HUES48 (cell line): ENCODE data around the gene DHFR.
A peak's percentile ranks its signal among the peaks of the same experiment; 100 is the strongest.

Experiments
- H3K27ac ChIP-seq: one replicate; pipeline ENCODE4 v1.7.0; 2013; ENCODE audit warnings: low read depth, low read length, inconsistent platforms
- H3K27me3 ChIP-seq: 2 replicates; pipeline ENCODE4 v1.6.1; 2013; ENCODE audit warnings: mild to moderate bottlenecking, low read length; ENCODE audit not compliant: control insufficient read depth, insufficient read depth
- H3K36me3 ChIP-seq: 2 replicates; pipeline ENCODE4 v1.6.1; 2013; ENCODE audit warnings: low read length; ENCODE audit not compliant: control insufficient read depth, insufficient read depth
- H3K4me1 ChIP-seq: 2 replicates; pipeline ENCODE4 v1.6.1; 2013; ENCODE audit warnings: mild to moderate bottlenecking, low read length; ENCODE audit not compliant: control insufficient read depth, insufficient read depth
- H3K4me3 ChIP-seq: 2 replicates; pipeline ENCODE4 v1.5.1; 2013; ENCODE audit warnings: mild to moderate bottlenecking, low read depth, low read length
- H3K9ac ChIP-seq: 2 replicates; pipeline ENCODE4 v1.6.1; 2013; ENCODE audit warnings: mild to moderate bottlenecking, low read depth, low read length, moderate library complexity
- H3K9me3 ChIP-seq: 2 replicates; pipeline ENCODE4 v1.6.1; 2013; ENCODE audit warnings: low read length; ENCODE audit not compliant: control insufficient read depth, insufficient read depth

The DHFR gene

DNA sequence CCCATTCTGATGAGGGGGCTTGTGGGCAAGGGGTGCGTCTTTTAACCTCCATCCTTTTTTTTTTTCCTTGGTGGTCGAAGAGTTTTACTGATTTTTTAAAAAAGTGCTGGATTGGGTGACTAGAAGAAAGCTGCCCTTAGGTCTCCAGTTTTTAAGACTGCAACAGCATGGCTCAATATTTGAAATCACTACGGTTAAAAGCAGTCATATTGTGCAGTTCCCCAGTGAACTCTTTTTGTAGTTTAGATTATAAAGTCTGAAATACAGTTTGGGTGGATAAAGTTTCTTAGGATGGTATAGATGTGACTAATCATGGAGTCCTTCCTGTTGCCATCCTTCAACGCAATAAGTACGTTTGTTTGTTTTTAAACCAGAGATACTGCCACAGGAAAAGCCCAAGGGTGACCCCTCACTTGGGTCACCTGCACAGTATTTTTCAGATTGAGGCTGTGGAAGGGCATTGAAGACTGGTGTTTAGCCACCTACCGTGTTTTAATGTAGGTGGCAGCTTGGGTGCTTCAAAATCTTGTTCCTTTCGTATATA lies 520 bp upstream of the DHFR start:
- peak overlapping the region; percentile 53 for H3K9ac ChIP-seq
- peak overlapping the region; percentile 89 for H3K4me3 ChIP-seq
- H3K36me3 ChIP-seq = peaks cover 38% of the 10 kb centered on the region
- no peaks in the 10 kb centered on the region for H3K9me3 ChIP-seq
- no peaks in the 10 kb centered on the region for H3K27me3 ChIP-seq
- peak overlapping the region; percentile 66 for H3K27ac ChIP-seq
- peaks cover 18% of the 10 kb centered on the region for H3K4me1 ChIP-seq

DNA sequence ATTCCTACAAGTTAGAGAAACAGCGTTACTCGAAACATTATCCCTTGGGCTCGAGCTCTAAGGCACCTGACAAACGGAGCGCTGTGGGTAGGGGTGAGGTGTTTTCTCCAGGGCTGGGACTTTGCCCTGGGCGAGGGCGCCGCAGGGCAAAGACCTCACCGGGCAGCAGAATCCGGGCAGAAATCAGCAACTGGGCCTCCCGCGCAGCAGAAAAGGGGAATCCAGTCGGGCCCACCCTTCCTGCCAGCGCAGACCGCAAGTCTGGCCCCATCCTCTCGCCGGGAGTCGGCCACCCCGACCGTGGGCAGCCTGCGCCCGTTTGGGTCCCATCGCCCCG lies 761 bp downstream of the DHFR start:
- peaks cover 25% of the 10 kb centered on the region for H3K36me3 ChIP-seq
- no peaks in the 10 kb centered on the region for H3K9me3 ChIP-seq
- H3K27ac ChIP-seq = peak overlapping the region; percentile 78
- H3K4me1 ChIP-seq = peaks cover 18% of the 10 kb centered on the region
- peak overlapping the region; percentile 89 for H3K4me3 ChIP-seq
- peak overlapping the region; percentile 90 for H3K9ac ChIP-seq
- no peaks in the 10 kb centered on the region for H3K27me3 ChIP-seq

DNA sequence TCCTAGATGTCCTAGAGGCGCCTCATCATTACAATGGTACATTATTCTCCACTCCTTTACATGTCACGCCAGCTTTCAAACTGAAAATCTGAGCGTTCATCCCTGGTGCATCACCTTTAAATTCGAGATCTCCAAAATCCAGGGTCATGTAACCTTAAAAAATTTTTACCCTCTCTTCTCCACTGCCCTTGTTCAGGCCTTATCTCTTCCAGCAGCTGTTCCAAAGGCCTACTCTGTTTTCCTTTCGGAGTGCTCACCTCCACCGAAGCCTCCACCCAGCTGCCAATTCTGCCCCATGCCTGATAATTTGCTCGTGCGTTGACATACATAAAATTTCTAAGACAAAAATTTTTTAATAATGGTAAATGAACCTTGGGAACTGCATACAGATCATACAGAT lies 1.3 kb downstream of the DHFR start:
- Histone ChIP-seq H3K9ac (peak overlapping the region; percentile 90), H3K27ac (no peak overlapping the region), H3K4me1 (peaks cover 18% of the 10 kb centered on the region)

DNA sequence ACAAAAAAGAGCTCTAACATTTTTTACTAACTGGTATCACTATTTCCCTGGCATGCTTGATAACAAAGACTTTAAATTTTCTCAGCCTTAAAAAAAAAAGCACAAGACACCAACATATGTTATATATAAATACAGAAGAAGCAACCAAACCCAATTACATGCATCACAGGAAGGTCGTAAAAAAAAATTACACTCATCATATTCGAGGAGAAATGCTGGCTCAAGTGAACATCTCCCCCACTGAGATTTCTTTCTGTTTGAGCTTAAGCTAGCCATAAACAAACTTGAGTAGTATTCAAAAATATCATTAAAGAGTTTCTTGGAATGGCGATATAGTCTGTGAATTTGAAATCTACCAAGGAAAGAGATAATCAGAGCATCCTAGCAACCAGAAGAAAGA lies 7.9 kb downstream of the DHFR start:
- no peak overlapping the region for H3K27ac ChIP-seq
- H3K9me3 ChIP-seq = no peaks in the 10 kb centered on the region
- H3K9ac ChIP-seq = no peak overlapping the region
- peaks cover 31% of the 10 kb centered on the region for H3K36me3 ChIP-seq
- H3K4me3 ChIP-seq = no peak overlapping the region
- no peaks in the 10 kb centered on the region for H3K27me3 ChIP-seq
- H3K4me1 ChIP-seq = no peaks in the 10 kb centered on the region

More for the DNA sequence above, 1.3 kb downstream of the DHFR start:
- Histone ChIP-seq H3K4me3 (peak overlapping the region; percentile 89), H3K9me3 (no peaks in the 10 kb centered on the region), H3K27me3 (no peaks in the 10 kb centered on the region), H3K36me3 (peaks cover 23% of the 10 kb centered on the region)

DNA sequence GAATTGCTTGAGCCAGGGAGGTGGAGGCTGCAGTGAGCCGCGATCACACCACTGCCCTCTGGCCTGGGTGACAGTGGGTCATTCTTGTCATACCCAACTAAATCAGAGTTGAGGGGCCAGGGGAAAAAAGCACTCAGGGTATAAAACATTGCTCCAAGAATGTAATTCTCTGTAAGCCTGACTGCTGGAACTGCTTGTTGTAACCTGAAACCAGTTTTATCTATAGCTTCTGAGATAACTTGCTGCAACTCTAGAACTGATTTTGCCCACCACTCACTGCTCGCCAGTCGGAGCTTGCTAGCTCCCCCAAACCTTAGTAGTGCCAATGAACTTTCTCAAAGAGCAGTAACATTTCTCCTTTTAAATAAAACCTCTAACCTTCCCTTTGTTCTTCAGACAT lies 9.9 kb downstream of the DHFR start:
- Histone ChIP-seq H3K9ac (no peak overlapping the region), H3K4me1 (no peaks in the 10 kb centered on the region), H3K27ac (no peak overlapping the region), H3K36me3 (peaks cover 48% of the 10 kb centered on the region), H3K4me3 (no peak overlapping the region), H3K9me3 (no peaks in the 10 kb centered on the region), H3K27me3 (no peaks in the 10 kb centered on the region)

DNA sequence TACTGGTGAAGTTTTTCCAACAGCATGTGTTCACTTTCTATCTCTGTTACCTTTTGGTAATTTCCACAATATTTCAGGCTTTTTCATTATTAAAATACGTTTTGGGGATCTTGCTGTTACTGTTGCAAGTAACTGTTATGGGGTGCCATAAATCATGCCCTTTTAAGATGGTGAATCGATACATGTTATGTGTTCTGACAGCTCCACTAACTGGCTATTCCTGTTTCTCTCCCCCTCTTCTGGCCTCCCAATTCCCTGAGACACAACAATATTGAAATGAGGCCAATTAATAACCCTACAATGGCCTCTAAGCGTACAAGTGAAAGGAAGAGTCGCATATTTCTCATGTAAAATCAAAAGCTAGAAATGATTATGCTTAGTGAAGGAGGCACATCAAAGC lies 13.4 kb downstream of the DHFR start:
- H3K36me3 ChIP-seq = peaks cover 79% of the 10 kb centered on the region

DNA sequence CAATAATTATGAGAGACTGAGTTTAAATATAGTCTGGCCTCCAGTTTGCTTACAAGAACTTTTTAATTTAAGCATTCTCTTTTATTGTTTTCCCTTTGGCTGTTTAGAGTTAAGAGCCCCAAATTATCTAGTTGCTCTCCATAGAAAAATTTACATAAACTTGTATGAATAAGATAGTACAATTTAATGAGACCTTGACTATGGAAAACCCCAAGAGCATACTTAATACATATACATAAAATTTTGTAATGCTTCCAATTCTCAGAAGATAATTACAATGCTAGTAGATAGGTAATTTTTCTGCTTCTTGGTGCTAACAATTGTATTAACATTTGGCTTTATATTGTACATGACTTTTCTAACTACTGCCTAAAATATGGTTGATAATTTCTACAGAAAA lies 20.6 kb downstream of the DHFR start:
- no peak overlapping the region for H3K27ac ChIP-seq
- H3K36me3 ChIP-seq = peaks cover 77% of the 10 kb centered on the region
- H3K4me1 ChIP-seq = no peaks in the 10 kb centered on the region

More for the DNA sequence above, 13.4 kb downstream of the DHFR start:
- H3K27ac ChIP-seq = no peak overlapping the region
- H3K27me3 ChIP-seq = no peaks in the 10 kb centered on the region
- H3K9ac ChIP-seq = no peak overlapping the region
- H3K4me1 ChIP-seq = no peaks in the 10 kb centered on the region
- H3K9me3 ChIP-seq = no peaks in the 10 kb centered on the region
- H3K4me3 ChIP-seq = no peak overlapping the region

DNA sequence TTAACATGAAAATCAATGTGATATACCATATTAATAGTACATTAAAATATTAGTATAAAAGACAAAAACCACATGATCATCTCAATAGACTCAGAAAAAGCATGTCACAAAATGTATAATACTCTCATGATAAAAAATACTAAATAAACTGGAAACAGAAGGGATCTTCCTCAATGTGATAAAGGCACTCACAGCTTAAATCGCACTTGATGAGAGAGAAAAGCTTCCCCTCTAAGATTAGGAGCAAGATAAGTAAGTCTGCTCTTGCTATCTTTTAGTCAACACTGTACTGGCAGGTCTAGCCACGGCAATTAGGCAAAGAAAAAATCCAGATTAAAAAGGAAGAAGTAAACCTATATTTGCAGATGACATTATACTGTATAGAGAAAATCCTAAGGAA lies 22.1 kb downstream of the DHFR start:
- Histone ChIP-seq H3K27ac (no peak overlapping the region), H3K9ac (no peak overlapping the region), H3K4me3 (no peak overlapping the region), H3K27me3 (no peaks in the 10 kb centered on the region), H3K9me3 (no peaks in the 10 kb centered on the region), H3K4me1 (no peaks in the 10 kb centered on the region), H3K36me3 (peaks cover 67% of the 10 kb centered on the region)

More for the DNA sequence above, 20.6 kb downstream of the DHFR start:
- Histone ChIP-seq H3K9me3 (no peaks in the 10 kb centered on the region), H3K9ac (no peak overlapping the region), H3K27me3 (no peaks in the 10 kb centered on the region), H3K4me3 (no peak overlapping the region)

DNA sequence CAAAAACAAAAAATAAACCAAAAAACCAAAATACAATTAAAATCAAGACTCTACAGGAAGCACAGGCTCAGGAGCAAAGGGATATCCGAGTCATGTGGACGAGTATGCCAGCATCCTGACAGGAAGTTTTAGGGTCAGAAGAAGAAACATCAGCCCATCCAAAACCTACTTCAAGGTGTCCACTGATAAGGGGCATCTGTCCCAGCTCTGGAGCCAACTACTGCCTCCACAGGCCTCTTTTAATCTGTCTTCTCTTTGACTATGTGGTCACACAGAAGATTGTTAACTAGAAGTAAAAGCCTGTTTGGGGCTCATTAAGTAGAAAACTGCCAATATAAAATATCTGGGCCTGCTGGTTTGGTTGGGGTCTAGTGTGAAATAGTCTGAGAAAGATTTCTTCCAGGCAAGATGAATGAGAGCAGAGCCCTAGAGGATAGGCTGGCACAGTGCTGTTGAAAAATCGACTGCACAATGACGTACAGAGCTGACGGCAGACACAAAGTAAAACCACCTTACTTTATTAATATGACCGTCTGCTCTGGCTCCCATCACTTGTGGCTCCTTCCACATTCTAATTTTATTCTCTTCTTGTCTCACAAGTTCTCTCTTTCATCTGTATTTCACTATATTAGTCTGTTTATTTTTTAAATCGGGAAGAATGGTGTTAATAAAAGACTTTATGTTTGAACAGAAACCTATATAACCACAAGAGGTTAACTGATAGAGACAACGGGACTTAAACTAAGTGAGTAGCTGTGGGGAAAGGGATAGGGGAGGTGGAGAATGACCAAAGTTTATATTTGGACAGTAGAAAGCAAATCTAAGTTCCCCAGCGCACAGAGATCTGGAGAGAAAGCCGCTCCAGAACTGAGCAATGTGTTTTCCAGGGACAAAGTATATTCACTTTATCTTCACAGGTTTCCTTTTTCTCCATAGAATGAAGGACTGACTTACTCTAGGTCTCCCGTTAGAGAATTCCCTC lies 23.2 kb downstream of the DHFR start:
- Histone ChIP-seq H3K27ac (no peak overlapping the region), H3K9me3 (no peaks in the 10 kb centered on the region), H3K36me3 (peaks cover 56% of the 10 kb centered on the region), H3K4me1 (no peaks in the 10 kb centered on the region), H3K4me3 (no peak overlapping the region), H3K9ac (no peak overlapping the region), H3K27me3 (no peaks in the 10 kb centered on the region)

DNA sequence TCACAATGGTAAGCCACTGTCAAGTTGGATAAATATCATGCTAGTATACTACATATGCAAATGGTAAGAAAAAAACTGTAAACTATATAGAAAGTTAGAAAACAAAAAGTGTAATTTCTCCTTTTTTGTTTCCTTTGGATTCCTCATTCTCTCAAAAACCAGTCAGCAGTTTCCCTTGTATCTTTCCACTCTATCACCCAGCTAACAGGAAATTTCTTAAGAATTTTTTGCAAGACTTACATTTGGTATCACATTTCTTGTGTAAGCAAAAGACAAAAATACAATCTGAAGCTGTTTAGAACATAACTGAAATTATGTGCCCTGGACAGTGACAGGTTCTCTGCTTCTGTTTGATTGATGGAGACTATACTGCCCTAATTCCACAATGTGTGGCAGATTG lies 25.5 kb downstream of the DHFR start:
- no peak overlapping the region for H3K27ac ChIP-seq
- no peaks in the 10 kb centered on the region for H3K9me3 ChIP-seq
- H3K4me3 ChIP-seq = no peak overlapping the region
- H3K27me3 ChIP-seq = no peaks in the 10 kb centered on the region
- no peak overlapping the region for H3K9ac ChIP-seq
- no peaks in the 10 kb centered on the region for H3K4me1 ChIP-seq
- H3K36me3 ChIP-seq = peaks cover 38% of the 10 kb centered on the region

DNA sequence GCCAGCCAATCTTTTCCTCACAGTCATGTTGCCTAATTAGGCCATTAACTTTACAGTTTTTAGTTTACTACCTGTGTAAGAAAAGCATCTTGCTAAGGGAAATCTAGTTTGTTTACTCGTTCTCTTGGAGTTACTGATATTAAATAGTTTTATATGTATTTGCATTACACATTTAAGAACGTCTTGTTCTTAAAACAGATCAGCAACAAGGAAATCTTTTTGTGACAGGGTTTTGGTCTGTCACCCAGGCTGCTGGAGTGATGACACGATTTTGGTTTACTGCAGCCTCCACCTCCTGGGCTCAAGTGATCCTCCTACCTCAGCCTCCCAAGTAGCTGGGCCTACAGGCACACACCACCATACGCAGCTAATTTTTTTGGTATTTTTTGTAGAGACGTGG lies 29.6 kb downstream of the DHFR start:
- Histone ChIP-seq H3K4me1 (no peaks in the 10 kb centered on the region), H3K36me3 (peaks cover 9% of the 10 kb centered on the region), H3K27ac (no peak overlapping the region), H3K4me3 (no peak overlapping the region), H3K9ac (no peak overlapping the region), H3K9me3 (no peaks in the 10 kb centered on the region), H3K27me3 (no peaks in the 10 kb centered on the region)
